GM12874 (cell line): ENCODE data around the gene MED31.

Experiments used
- TF ChIP-seq, protein P1 (sequence below): IDR thresholded peaks from 2 replicates; pipeline ENCODE4 v1.5.1; 2011; ENCODE audit warnings: low read depth, mild to moderate bottlenecking, control low read depth, low read length, moderate library complexity; ENCODE audit not compliant: insufficient read depth

The MED31 gene

DNA sequence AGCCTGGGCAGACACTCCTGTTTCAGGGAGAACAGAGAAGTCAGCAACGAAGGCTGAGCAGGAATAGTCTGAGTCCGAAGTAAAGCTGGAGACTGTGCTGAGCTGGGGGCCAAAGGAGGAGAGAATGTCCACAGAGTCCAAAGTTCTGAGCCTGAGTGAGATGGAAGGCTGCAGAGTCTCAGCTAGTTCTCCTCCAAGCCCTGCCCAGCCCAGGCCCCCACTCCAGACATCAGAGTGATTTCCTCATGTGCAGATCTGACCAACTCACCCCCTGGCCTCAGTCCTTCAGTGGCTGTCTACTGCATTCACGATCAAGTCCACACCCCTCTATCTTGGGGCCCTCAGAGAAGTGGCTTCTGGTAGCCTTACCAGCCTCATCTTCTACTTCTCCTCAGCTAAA lies 40.1 kb upstream of the MED31 start:
- TF ChIP-seq, protein P1, sequence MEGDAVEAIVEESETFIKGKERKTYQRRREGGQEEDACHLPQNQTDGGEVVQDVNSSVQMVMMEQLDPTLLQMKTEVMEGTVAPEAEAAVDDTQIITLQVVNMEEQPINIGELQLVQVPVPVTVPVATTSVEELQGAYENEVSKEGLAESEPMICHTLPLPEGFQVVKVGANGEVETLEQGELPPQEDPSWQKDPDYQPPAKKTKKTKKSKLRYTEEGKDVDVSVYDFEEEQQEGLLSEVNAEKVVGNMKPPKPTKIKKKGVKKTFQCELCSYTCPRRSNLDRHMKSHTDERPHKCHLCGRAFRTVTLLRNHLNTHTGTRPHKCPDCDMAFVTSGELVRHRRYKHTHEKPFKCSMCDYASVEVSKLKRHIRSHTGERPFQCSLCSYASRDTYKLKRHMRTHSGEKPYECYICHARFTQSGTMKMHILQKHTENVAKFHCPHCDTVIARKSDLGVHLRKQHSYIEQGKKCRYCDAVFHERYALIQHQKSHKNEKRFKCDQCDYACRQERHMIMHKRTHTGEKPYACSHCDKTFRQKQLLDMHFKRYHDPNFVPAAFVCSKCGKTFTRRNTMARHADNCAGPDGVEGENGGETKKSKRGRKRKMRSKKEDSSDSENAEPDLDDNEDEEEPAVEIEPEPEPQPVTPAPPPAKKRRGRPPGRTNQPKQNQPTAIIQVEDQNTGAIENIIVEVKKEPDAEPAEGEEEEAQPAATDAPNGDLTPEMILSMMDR: no peak

DNA sequence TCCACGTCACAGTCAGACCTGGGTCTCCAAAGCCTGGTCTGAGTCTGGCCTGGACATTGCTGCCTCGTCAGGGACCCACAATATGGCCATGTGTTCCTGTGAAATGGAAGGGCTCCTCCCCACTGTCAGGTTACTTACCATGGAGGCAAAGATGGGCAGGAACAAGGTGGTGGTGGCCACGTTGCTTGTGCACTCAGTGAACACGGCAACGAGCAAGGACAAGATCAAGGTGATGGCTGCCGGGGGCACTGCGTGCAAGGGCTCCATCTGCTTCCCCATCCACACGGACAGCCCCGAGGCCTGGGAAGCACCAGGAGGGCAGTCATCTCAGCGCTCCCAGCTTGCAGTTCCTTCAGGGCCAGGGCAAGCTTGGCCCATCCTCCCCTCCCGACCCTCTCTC lies 39.2 kb upstream of the MED31 start:
- TF ChIP-seq, protein P1: no peak

DNA sequence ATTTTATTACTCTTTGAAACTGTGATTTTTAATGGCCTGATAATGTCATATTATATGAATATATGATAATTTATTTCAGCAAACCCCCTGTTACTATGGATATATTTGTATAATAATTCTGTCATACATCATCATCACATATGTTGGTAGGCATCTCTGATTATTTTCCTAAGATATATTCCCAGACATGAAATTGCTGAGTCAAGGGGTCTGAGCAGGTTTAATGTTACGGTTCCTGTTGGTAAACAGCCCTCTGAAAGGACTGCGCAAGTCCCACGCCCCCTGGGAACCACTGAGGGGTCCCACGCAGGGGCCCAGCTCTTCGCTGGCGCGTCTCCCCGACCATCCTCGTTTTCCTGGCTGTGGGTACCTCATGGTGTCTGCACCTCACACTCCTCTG lies 37.5 kb upstream of the MED31 start:
- TF ChIP-seq, protein P1: no peak

DNA sequence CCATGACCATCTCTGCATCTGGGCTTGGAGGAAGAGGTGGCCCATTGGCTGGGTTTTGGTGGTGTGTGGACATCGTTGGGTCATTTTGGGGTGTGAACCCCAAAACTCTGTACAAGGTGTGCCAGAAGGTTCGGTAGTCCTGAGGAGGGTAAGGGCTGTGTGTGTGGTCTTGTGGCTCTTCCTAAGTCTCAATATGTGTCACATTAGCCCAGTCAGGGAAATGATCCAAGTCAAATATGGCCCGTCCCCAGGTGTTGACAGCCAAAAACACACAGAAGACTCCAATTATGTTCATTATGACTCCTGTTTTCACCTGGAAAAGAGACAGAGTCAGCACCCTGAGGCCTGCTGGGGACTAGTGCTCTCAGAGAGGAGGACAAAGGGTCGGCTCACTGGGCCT lies 34.6 kb upstream of the MED31 start:
- TF ChIP-seq, protein P1: no peak

DNA sequence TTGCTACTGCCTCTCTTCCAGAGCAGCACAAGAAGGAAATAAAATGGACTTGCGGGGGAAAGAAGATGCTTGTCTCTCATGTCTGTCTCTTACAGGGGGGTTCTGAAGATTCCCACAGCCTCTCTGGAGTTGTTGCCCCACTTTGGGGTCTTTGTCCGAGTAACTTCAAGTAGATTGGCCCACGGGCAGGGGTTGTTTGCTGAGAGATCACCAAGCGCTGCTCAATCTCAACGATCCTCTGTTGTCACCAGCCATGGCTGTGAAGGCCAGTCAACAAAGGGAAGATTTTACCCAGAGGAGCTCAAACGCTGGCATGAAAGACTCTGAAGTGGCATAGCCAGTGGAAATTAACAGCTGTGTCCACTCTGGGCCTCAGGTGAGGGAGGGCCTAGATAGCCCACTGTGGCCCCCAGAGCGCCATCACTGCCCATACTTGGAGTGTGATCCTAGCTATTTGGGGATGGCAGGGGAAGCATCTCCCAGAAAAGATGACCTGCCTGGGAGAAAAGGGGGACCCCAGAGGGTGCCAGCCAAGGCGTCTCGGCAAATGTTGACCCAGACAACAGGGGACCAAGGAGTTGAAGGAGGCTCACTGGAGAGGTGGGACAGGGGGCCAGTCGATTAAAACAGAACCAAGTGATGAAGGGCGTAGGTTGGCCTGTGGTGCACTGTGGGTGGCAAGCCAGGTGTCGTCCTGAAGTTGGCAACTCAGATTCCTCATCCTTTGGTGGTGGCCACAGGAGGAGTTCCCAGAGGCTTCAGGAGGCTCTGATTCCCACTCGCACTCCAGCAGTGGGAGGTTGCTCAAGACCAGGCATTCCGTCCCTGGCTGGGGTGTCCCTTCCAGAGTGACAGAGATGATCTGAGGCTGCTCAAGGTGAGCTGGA lies 33.7 kb upstream of the MED31 start:
- TF ChIP-seq, protein P1: no peak

DNA sequence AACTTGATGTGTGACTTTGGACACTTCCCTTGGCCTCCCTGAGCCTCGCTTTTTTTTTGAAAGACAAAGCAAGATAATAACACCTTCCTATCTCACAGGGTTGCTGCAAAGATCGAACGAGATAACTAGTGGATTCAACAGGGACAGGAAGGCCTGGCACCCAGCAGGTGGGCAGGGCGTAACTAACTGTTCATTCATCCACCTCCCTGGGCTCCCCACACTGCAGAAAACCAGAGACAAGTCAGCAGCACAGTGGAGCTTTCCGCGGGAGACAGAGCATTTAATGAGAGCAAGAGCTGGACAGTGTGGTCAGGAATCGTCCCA lies 33.0 kb upstream of the MED31 start:
- TF ChIP-seq, protein P1: no peak

DNA sequence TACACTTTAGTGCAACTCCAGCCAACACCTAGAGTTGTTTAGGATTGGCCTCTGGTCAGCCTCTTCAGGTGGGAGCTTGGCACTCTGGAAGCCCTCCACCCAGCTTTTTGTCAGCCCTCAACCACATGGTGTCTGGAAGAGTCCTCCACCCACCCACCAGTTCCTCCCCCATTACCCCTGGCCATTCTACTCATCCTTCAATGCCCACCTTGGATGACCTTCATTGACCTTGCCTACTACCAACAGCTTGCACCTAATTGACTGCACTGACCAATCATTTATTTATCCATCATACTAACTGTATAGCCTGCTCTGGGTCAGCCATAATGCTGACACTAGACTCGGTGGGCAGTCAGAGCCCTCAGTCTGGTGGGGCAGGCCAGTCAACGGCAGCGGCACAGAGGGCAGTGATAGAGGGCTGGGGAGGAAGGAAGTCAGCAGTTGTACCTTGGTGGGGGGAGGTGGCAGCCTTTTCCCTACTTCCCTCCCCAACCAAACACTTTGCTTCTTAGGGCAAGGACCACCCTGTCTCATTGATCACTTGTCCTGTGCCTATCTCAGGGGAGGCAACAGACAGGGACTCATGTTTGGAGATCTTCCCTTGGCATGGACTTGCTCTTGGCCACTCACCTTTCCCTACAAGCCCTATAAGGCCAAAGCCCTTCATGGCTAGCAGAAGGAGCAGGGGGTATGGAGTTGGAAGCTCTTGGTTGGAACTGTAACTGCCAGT lies 32.5 kb upstream of the MED31 start:
- TF ChIP-seq, protein P1: no peak
